PFSK-1 (cell line): ENCODE results near the gene FMNL2.

Experiments used
- FOXP2 ChIP-seq: optimal IDR thresholded peaks from 2 replicates; pipeline ENCODE3; 2011; ENCODE audit warnings: borderline replicate concordance, control low read depth, inconsistent platforms; ENCODE audit not compliant: insufficient read depth; ENCODE audit errors: extremely low read length, extremely low read depth
- POLR2AphosphoS5 ChIP-seq: IDR thresholded peaks from 2 replicates; pipeline ENCODE4 v1.6.1; 2012; ENCODE audit warnings: low read depth, mild to moderate bottlenecking, control low read depth, low read length, moderate library complexity
- REST ChIP-seq, 2 experiments: IDR thresholded peaks; 2 replicates each; pipeline versions ENCODE4 v1.6.1 to v1.8.0; 2011 to 2012; ENCODE audit warnings: low read depth in 2 of 2, low read length in 2 of 2, control low read depth in 1 of 2, inconsistent platforms in 1 of 2, mild to moderate bottlenecking in 1 of 2, moderate library complexity in 1 of 2; ENCODE audit not compliant: insufficient read depth in 1 of 2
- SIN3A ChIP-seq: IDR thresholded peaks from 2 replicates; pipeline ENCODE4 v1.6.1; 2012; ENCODE audit warnings: mild to moderate bottlenecking, low read length, moderate library complexity, borderline replicate concordance; ENCODE audit not compliant: insufficient read depth
- TAF1 ChIP-seq: IDR thresholded peaks from 2 replicates; pipeline ENCODE4 v1.6.1; 2012; ENCODE audit warnings: low read length, control low read depth, borderline replicate concordance; ENCODE audit not compliant: insufficient read depth

FMNL2 gene

GRCh38 chr2:152510621-152511020, 175.6 kb downstream of the FMNL2 start:
- TF ChIP-seq REST (IDR thresholded peaks at IDR 0.05; ENCODE audit: insufficient read depth in 1 of 2, low read depth in 2 of 2, low read length in 2 of 2) (no peak), FOXP2 (no peak), POLR2AphosphoS5 (no peak)

GRCh38 chr2:152511981-152512380, 177.0 kb downstream of the FMNL2 start:
- TF ChIP-seq POLR2AphosphoS5 (no peak), FOXP2 (no peak), SIN3A (no peak), TAF1 (no peak), REST (IDR thresholded peaks at IDR 0.05; ENCODE audit: insufficient read depth in 1 of 2, low read depth in 2 of 2, low read length in 2 of 2) (no peak)

- TF ChIP-seq REST (IDR thresholded peaks at IDR 0.05; ENCODE audit: insufficient read depth in 1 of 2, low read depth in 2 of 2, low read length in 2 of 2) (no peak), SIN3A (no peak), TAF1 (no peak), POLR2AphosphoS5 (no peak), FOXP2 (no peak)
Observed at GRCh38 chr2:152513029-152513428, 178.1 kb downstream of the FMNL2 start.

- TF ChIP-seq TAF1 (no peak), FOXP2 (no peak), SIN3A (no peak), REST (IDR thresholded peaks at IDR 0.05; ENCODE audit: insufficient read depth in 1 of 2, low read depth in 2 of 2, low read length in 2 of 2) (no peak), POLR2AphosphoS5 (no peak)
Observed at GRCh38 chr2:152513681-152514080, 178.7 kb downstream of the FMNL2 start.

DNA sequence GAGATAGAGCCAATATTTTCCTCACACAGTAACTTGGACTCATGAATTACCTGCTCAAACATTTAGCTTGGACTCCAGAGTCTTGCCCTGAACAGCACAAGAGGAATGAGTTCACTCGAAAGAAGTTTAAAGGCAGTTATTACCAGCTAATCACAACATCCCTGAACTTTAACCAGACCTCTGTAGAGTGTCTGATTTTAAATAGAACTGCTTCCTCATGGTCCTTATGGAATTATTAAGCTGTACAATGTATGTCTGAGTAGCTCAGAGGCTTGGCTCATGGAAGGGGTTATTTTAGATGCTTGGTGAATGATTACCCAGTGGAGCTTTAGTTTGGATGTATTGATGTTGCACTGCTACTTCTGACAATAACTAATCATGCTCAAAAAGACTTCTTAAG, 183.1 kb downstream of the FMNL2 start:
- no peak for TF ChIP-seq REST (IDR thresholded peaks at IDR 0.05; ENCODE audit: insufficient read depth in 1 of 2, low read depth in 2 of 2, low read length in 2 of 2)
- no peak for TF ChIP-seq SIN3A
- no peak for TF ChIP-seq POLR2AphosphoS5
- TF ChIP-seq FOXP2: no peak
- TF ChIP-seq TAF1: no peak
